GM21447 (cell line): ENCODE data around the gene GPR146.

Source experiments
- ATAC-seq: cut with Tn5 transposase; IDR thresholded peaks from one replicate; pipeline ENCODE4 v1.9.1; 2021; ENCODE audit not compliant: unreplicated experiment

The GPR146 gene

GRCh38 chr7:1056785-1057410, 12.6 kb downstream of the GPR146 start:
- ATAC-seq = no peak

- ATAC-seq = no peak
Observed at GRCh38 chr7:1057416-1058291, 13.3 kb downstream of the GPR146 start.

- no peak for ATAC-seq
Observed at GRCh38 chr7:1058311-1058710, 14.0 kb downstream of the GPR146 start.

GRCh38 chr7:1058821-1059199, 14.5 kb downstream of the GPR146 start:
- no peak for ATAC-seq

- no peak for ATAC-seq
Observed at GRCh38 chr7:1059200-1060091, 15.1 kb downstream of the GPR146 start.

GRCh38 chr7:1060315-1061072, 16.1 kb downstream of the GPR146 start:
- no peak for ATAC-seq

- no peak for ATAC-seq
Observed at GRCh38 chr7:1061180-1061579, 16.8 kb downstream of the GPR146 start.

GRCh38 chr7:1062296-1063294, 18.2 kb downstream of the GPR146 start:
- peak; percentile 60 for ATAC-seq

GRCh38 chr7:1063361-1063760, 19.0 kb downstream of the GPR146 start:
- no peak for ATAC-seq

GRCh38 chr7:1064581-1064980, 20.2 kb downstream of the GPR146 start:
- no peak for ATAC-seq

- no peak for ATAC-seq
Observed at GRCh38 chr7:1065263-1065584, 20.9 kb downstream of the GPR146 start.

GRCh38 chr7:1065585-1066241, 21.4 kb downstream of the GPR146 start:
- no peak for ATAC-seq

GRCh38 chr7:1066242-1066588, 21.9 kb downstream of the GPR146 start:
- ATAC-seq = no peak

- no peak for ATAC-seq
Observed at GRCh38 chr7:1068013-1068412, 23.7 kb downstream of the GPR146 start.

GRCh38 chr7:1068619-1069018, 24.3 kb downstream of the GPR146 start:
- no peak for ATAC-seq

GRCh38 chr7:1070544-1071011, 26.2 kb downstream of the GPR146 start:
- no peak for ATAC-seq

- ATAC-seq = no peak
Observed at GRCh38 chr7:1071731-1072254, 27.4 kb downstream of the GPR146 start.

GRCh38 chr7:1073142-1073977, 29.0 kb downstream of the GPR146 start:
- no peak for ATAC-seq
